ENCODE data around the gene CAPN9.
A peak's percentile ranks its signal among the peaks of the same experiment; 100 is the strongest.
"Not testable (repeated sequence)": the region's sequence is repeated elsewhere in the genome, so short reads cannot be mapped to it uniquely, and the experiment has no call there.

CAPN9 gene

GRCh38 chr1:230711245-230711644, 35.9 kb upstream of the CAPN9 start:
- no peak for DNase-seq

- no peak for DNase-seq
Measured at GRCh38 chr1:230712470-230712942, 34.7 kb upstream of the CAPN9 start.

- DNase-seq, result no peak
Measured at GRCh38 chr1:230713138-230713537, 34.0 kb upstream of the CAPN9 start.

- DNase-seq, result no peak
Measured at GRCh38 chr1:230713547-230713914, 33.7 kb upstream of the CAPN9 start.

GRCh38 chr1:230713915-230714764, 33.0 kb upstream of the CAPN9 start, which contains the start of gene AGT:
Gene AGT, minus strand, starts transcription at chr1:230714122. Its CDS starts 3,299 bp downstream, at chr1:230710823.
- no peak for DNase-seq

- DNase-seq, result no peak
Measured at GRCh38 chr1:230715510-230715909, 31.7 kb upstream of the CAPN9 start.

- not testable (repeated sequence) for DNase-seq
Measured at GRCh38 chr1:230716453-230716852, 30.7 kb upstream of the CAPN9 start.

GRCh38 chr1:230717251-230717650, 29.9 kb upstream of the CAPN9 start:
- no peak for DNase-seq

- not testable (repeated sequence) for DNase-seq
Measured at GRCh38 chr1:230721849-230722522, 25.2 kb upstream of the CAPN9 start.

- DNase-seq, result no peak
Measured at GRCh38 chr1:230725256-230726012, 21.8 kb upstream of the CAPN9 start.

GRCh38 chr1:230728710-230729392, 18.3 kb upstream of the CAPN9 start:
- DNase-seq, result peak; percentile 50

GRCh38 chr1:230730977-230731376, 16.2 kb upstream of the CAPN9 start:
- DNase-seq, result peak; percentile 84

GRCh38 chr1:230735447-230735846, 11.7 kb upstream of the CAPN9 start:
- peak; percentile 79 for DNase-seq

GRCh38 chr1:230737622-230738262, 9.4 kb upstream of the CAPN9 start:
- no peak for DNase-seq

GRCh38 chr1:230739564-230740290, 7.5 kb upstream of the CAPN9 start:
- no peak for DNase-seq

GRCh38 chr1:230743899-230744298, 3.3 kb upstream of the CAPN9 start:
- DNase-seq, result no peak

GRCh38 chr1:230744382-230744781, 2.8 kb upstream of the CAPN9 start:
- DNase-seq, result no peak

GRCh38 chr1:230745071-230745470, 2.1 kb upstream of the CAPN9 start:
- DNase-seq, result no peak

- DNase-seq, result no peak
Measured at GRCh38 chr1:230746617-230747016, 571 bp upstream of the CAPN9 start.

- no peak for DNase-seq
Measured at GRCh38 chr1:230747890-230748800, 957 bp downstream of the CAPN9 start.

Data from NCI-H774 (cell line).